OCI-LY3 (cell line): Measurements from ENCODE around the gene HPS6.

Experiments
- EZH2phosphoT487 ChIP-seq: fragments of 200-600 bp; shearing (Covaris generic); IDR thresholded peaks from 2 replicates; pipeline ENCODE4 v1.6.1; 2018; ENCODE audit warnings: antibody characterized with exemption, mixed run types, low read depth
- TF ChIP-seq, protein P1 (sequence below): fragments of 200-600, 300-600 bp; sonication (generic); IDR thresholded peaks from 2 replicates; pipeline ENCODE4 v1.5.1; 2014; ENCODE audit warnings: antibody characterized with exemption, low read length, low read depth

GRCh38 chr10:102065561-102066398, 631 bp downstream of the HPS6 start:
- TF ChIP-seq, protein P1, sequence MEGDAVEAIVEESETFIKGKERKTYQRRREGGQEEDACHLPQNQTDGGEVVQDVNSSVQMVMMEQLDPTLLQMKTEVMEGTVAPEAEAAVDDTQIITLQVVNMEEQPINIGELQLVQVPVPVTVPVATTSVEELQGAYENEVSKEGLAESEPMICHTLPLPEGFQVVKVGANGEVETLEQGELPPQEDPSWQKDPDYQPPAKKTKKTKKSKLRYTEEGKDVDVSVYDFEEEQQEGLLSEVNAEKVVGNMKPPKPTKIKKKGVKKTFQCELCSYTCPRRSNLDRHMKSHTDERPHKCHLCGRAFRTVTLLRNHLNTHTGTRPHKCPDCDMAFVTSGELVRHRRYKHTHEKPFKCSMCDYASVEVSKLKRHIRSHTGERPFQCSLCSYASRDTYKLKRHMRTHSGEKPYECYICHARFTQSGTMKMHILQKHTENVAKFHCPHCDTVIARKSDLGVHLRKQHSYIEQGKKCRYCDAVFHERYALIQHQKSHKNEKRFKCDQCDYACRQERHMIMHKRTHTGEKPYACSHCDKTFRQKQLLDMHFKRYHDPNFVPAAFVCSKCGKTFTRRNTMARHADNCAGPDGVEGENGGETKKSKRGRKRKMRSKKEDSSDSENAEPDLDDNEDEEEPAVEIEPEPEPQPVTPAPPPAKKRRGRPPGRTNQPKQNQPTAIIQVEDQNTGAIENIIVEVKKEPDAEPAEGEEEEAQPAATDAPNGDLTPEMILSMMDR: no peak
- TF ChIP-seq EZH2phosphoT487: no peak
